EL (cell line): ENCODE measurements around the gene IGFL3.

Experiments
- DNase-seq: peaks from one replicate; pipeline ENCODE4 v3.0.0-alpha.2; 2016

IGFL3 gene

GRCh38 chr19:46076031-46076880 lies 48.2 kb downstream of the IGFL3 start:
- DNase-seq, result no peak

- DNase-seq, result no peak
Observed at GRCh38 chr19:46073268-46073922, 51.1 kb downstream of the IGFL3 start.
